HepG2 (cell line): ENCODE results near the gene NAP1L4.
A peak's percentile ranks its signal among the peaks of the same experiment; 100 is the strongest.

ENCODE experiments used
- HMGXB4 ChIP-seq, 2 experiments: sonication (generic) in 1 of 2; formaldehyde crosslinking in 1 of 2; IDR thresholded peaks; 2 replicates each; pipeline versions ENCODE4 v1.4.0 to v1.6.1; 2018 to 2020; ENCODE audit warnings: missing genetic modification reagents in 2 of 2, borderline replicate concordance in 1 of 2, low read depth in 1 of 2, mild to moderate bottlenecking in 1 of 2, missing biosample characterization in 1 of 2
- RCOR2 ChIP-seq: IDR thresholded peaks from 2 replicates; pipeline ENCODE4 v1.6.1; 2016; ENCODE audit warnings: missing biosample characterization, missing genetic modification reagents
- SP1 ChIP-seq, 2 experiments: fragments of 450-650 bp in 1 of 2; sonication (generic) in 1 of 2; formaldehyde crosslinking in 1 of 2; IDR thresholded peaks; 2 replicates each; pipeline versions ENCODE4 v1.4.0 to v1.6.1; 2016 to 2020; ENCODE audit warnings: missing genetic modification reagents in 1 of 2
- ZNF431 ChIP-seq: sonication (generic); formaldehyde crosslinking; IDR thresholded peaks from 2 replicates; pipeline ENCODE4 v1.9.0; 2022; ENCODE audit warnings: missing genetic modification reagents, low read depth, mild to moderate bottlenecking, borderline replicate concordance
- ZNF850 ChIP-seq: sonication (generic); formaldehyde crosslinking; conservative IDR thresholded peaks from 2 replicates; pipeline ENCODE4 v1.9.0; 2021; ENCODE audit warnings: mild to moderate bottlenecking, missing genetic modification reagents
- ZSCAN21 ChIP-seq: sonication (generic); formaldehyde crosslinking; IDR thresholded peaks from 2 replicates; pipeline ENCODE4 v1.8.0; 2022; ENCODE audit warnings: mild to moderate bottlenecking, missing genetic modification reagents, moderate library complexity, borderline replicate concordance
- TF ChIP-seq, protein P1 (sequence below): IDR thresholded peaks from 2 replicates; pipeline ENCODE4 v1.6.1; 2012; ENCODE audit warnings: inconsistent platforms

DNA sequence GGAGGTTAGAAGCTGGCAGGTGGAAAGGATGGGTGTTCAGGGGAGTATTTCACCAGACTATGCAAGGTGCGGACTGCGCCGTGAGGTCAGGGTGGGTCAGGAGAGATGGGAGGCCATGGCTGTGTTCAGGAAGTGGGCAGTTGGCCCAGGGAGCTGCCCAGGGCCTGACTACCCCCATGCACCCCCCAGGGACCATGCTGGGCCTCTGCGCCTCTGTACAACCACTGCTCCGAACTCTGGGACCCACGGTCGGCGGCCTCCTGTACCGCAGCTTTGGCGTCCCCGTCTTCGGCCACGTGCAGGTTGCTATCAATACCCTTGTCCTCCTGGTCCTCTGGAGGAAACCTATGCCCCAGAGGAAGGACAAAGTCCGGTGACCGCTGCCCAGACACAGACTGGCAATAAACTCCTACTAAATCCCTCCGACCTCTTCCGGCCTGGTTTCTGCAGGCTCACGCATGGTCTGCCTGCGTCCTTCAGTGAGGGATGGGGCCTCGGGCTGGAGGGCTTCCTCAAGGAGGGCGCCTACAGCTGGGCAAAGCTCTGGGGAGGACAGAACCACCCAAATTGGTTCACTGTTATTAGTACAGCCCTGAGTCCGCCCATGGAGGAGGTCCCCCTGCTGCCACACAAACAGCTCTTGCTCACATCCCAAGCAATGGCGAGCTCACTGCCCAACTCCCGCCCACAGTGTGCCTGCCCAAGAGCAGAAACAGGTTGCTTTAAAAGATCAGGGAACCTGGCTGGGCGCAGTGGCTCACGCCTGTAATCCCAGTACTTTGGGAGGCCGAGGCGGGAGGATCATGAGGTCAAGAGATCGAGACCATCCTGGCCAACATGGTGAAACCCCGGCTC is 67.1 kb downstream of the NAP1L4 start:
- TF ChIP-seq HMGXB4 (CRISPR knock-in tag; IDR thresholded peaks at IDR 0.05; ENCODE audit: borderline replicate concordance in 1 of 2, low read depth in 1 of 2), result no peak
- TF ChIP-seq, protein P1, sequence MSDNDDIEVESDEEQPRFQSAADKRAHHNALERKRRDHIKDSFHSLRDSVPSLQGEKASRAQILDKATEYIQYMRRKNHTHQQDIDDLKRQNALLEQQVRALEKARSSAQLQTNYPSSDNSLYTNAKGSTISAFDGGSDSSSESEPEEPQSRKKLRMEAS, result 0 out of 2 replicates have a peak, but pooled peaks have one; percentile 21
- TF ChIP-seq SP1 (IDR thresholded peaks at IDR 0.05), result no peak
- no peak for TF ChIP-seq SP1 (CRISPR knock-in tag; IDR thresholded peaks at IDR 0.05)
- TF ChIP-seq RCOR2 (CRISPR knock-in tag), result no peak
- no peak for TF ChIP-seq ZSCAN21 (CRISPR knock-in tag)
- TF ChIP-seq ZNF431 (CRISPR knock-in tag), result no peak
- TF ChIP-seq ZNF850, result no peak
